GM18951 (cell line): ENCODE results near the gene PAX3.

ENCODE experiments used
- POLR2A ChIP-seq: IDR thresholded peaks from 4 replicates; pipeline ENCODE4 v1.6.1; 2011; ENCODE audit warnings: mild to moderate bottlenecking; ENCODE audit not compliant: insufficient read length, insufficient read depth; ENCODE audit errors: extremely low read depth
- in situ Hi-C: fragments of 300-500 bp; cut with MboI; formaldehyde crosslinking; loops from one replicate; pipeline ENCODE4 v1.12.0; 2022; ENCODE audit warnings: low sequenced_read_pairs, mixed read lengths, inconsistent platforms; ENCODE audit not compliant: unreplicated experiment

The PAX3 gene

DNA sequence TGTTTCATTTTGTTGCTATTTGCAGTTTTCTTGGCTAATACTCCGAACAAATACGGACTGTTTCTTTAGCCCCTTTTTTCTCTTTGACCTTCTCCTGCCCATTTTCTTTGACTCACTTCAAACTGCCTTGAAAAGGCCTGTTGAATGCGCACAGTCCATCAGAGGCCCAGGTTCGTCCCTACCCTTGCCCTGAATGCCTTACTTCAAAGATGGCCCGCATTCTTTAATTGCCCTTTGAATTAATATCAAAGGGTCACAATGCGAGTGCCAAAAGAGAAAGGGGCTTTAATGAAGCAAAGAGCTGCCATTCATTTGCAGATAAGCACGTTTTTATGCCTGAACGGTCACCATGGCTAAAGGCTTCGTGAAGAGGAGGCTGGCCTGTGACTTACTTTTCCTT, 29.7 kb downstream of the PAX3 start:
- in situ Hi-C loops, result no loop called here
- TF ChIP-seq POLR2A, result no peak

DNA sequence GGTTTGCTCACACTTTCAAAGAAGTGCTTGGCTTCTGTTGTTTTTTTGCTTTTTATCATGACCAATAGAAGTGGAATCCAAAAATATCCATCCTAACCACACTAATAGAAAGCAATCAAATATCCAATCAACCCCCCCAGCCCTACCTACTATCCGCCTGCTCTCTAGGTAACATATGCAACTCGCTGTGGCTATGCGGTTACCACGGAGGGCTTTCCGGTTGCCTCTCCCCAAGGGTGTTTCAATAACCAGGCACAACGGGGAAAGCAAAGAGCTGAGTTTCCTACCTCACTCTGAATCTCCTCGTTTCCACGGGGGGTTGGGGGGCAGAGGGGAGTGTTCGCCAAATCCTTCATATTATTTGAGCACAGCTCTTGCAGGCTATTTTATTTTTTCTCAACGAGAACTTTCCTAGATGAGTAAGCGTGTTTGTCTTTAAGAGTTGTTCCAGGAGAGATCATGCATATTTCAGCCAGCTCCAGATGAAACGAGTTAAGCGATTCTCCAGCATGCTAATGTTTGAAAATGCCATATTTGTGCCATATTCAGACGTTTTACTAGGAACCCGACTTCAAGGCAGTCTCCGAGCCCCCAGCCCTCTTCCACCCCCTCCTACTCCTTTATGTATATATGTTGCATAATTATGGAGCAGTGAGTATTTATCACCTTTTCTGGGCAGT, 30.3 kb downstream of the PAX3 start:
- in situ Hi-C loops, result no loop called here
- TF ChIP-seq POLR2A, result no peak

DNA sequence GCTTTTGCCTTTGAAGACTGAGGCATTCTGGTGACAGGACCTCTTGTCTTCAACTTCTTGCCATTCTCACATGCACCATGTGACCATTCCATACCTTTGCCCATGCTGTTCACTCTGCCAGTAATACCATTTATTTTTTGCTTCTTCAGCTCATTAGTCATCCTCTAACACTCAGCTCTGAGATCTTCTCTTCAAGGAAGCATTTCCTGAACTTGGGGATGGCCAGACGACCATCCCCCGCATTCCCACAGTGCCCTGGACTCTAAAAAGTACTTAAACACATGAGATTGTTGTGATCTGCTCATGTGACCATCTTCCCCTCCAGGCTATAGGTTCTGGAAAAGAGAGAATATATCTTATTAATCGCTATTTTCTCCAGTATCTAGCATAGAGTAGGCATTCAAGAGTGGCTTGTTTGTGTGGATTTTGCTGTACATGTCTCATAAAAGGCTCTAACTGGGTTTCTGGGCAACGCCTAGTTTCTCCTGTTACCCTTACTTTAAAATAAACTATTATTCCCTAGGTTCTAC, 33.9 kb downstream of the PAX3 start:
- no peak for TF ChIP-seq POLR2A
- in situ Hi-C loops, result no loop called here

DNA sequence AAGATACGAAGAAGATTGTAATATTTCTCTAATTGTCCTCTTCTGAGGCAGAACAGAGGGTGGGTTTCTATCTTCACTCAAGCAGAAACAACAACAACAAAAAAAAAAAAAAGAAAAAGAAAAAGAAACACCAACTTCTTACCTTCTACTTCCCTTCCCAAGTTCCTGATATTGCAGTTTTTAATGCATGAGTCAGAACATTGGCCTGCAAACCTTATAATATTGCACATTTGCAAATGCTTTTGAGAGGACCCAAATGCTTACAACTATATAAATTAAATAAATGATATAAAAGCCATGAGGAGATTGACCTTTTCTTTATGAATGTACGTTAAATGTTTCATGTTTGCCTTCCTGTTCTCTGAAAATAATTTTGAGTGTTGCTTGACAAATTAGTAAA, 37.3 kb downstream of the PAX3 start:
- in situ Hi-C loops, result no loop called here
- no peak for TF ChIP-seq POLR2A

DNA sequence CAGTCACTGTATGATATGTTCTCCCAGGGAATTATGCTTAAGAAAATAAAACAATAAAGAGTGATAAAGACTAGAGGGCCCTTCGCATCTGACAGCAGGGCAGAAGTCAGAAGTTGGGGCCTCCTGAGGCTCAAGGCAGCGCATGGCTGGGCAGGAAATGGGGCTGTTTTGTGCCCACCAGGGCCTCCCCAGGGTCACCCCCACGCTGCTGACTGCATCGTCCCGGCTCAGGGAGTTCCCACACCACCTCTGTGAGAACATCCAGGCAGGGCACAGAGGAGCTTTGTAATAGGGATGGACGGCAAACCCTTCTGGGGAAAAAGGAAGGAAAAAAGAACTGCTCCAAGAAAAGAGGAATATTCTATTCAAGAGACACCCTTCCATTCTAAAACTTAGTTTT, 41.2 kb downstream of the PAX3 start:
- no peak for TF ChIP-seq POLR2A
- in situ Hi-C loops, result no loop called here

DNA sequence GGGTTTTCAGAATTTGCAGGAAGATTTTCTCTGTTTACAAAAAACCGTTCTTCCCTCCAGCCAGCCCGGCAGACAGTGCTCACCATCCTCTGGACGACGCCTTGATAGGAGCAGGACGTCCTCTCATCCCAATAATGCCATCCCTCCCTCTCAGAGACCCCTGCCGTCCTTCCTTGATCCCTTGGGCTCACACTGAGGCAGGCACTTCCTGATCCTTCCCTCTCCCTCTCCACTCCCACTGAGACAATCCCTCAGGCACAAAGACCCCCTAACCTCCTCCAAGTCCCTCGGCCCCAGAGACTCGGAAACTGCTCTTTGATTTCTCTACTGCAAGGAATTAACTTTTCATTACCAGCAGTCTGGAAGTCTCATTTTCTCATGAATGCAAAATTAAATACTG, 42.5 kb downstream of the PAX3 start:
- in situ Hi-C loops, result no loop called here
- no peak for TF ChIP-seq POLR2A

DNA sequence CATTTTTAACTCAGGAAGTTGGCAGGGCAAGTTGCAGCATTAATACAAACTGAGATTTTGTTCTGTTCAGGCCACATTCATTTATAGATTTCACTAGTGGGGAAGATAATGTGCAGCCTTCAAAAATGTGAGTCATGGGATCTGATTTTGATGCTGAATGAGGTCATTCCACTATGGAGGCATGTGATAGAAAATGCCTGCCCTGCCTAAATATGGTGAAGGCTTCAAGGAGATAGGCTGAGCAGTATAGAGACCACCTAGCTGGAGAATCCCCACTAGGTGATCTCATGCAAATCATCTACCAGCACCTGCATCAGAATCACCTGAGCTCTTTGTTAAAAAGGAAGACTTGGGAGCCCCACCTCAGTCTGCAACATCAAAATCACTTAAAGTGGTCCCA, 43.7 kb downstream of the PAX3 start:
- TF ChIP-seq POLR2A, result no peak
- in situ Hi-C loops, result no loop called here

DNA sequence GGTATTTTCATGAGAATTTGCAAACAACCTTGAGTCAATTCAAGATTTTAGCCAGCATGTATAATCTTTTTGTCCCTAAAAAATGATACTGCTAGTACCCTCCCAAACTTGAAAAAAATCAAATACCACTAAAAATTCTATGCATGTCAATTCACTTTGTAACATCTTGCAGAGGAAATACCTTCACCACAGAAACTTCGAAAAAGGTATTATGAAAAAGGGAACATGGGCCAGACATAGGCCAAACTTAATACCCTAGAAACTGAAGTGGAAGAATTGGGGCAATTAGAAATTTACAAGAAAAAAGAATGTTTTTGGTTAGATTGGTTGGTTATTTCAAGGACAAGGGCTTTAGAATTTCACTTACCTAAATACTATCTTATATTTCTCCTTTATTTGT, 48.5 kb downstream of the PAX3 start:
- in situ Hi-C loops, result no loop called here

DNA sequence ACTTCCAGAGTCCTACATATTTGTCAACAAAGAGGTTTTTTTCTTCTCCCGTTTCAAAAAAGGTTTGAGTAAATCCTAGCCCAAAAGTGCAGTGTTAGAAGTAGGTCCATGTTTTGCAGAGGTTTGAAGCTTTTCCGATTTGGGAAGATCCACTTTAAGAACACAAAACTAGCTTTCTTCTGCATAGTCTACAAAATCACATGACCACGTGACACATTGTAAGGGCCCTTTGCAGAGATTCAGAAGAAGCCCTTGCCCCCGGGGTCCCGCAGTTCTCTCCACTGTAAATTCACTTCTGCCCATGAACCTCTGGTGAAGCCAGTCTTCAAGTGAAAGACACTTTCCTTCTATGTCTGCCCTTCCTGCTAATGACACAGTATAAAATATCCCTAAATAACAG, 49.4 kb downstream of the PAX3 start:
- no peak for TF ChIP-seq POLR2A
- in situ Hi-C loops, result no loop called here

More for the DNA sequence above, 48.5 kb downstream of the PAX3 start:
- no peak for TF ChIP-seq POLR2A

DNA sequence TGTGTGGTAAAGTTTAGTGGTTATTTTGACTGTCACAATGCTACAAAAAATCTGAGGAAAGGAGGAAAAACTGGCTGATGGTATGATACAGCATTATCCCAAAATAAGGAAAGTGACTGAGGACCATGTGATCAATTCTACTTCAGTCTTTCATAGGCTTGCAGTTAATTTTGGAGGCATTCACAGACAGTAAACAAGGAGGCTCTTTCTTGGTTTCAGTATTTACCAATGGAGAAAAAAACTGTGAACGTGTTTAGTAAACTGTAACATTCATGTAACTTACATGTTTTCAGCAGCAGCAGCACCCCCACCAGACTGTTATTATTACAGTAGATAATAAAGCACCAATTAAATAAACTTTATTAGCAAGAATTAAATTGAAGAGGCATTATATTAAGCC, 50.0 kb downstream of the PAX3 start:
- in situ Hi-C loops, result no loop called here

DNA sequence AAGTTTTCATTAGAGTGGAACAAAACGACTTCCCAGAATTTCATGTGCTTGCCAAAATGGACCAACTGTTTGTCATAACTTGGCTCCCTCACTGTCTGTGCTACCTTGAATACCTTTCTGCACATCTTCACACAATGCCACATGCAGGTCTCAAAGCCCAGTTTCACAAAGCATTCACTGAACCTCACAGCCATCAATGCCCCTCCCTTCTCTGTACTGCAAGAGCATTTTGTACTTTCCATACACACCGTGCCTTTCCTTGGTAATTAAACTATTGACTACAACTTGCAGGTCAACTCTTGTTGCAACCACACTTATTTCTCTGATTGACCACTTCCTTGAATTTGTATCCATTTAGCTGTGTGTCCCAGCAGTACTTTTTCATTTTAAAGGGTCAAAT, 50.5 kb downstream of the PAX3 start:
- TF ChIP-seq POLR2A, result no peak
- in situ Hi-C loops, result no loop called here

More for the DNA sequence above, 50.0 kb downstream of the PAX3 start:
- no peak for TF ChIP-seq POLR2A

DNA sequence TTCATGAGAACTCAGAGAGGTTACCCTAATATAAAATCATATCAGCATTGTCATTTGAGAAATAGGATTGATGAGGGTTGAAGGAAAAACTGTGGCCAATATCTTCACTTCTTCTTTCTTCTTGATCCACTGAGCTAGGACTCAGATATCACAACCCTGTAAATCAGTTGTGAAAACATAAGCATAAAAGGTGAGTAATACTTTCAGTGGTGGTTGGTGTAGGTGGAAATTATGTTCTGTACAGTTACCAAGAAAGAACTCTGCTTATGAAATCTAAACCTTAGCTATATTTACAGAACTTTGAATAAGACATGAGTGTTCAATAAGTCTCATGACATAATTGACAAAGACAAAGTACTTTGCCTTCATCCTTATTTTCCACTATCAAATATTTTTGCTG, 56.3 kb downstream of the PAX3 start:
- in situ Hi-C loops, result no loop called here
- TF ChIP-seq POLR2A, result no peak

DNA sequence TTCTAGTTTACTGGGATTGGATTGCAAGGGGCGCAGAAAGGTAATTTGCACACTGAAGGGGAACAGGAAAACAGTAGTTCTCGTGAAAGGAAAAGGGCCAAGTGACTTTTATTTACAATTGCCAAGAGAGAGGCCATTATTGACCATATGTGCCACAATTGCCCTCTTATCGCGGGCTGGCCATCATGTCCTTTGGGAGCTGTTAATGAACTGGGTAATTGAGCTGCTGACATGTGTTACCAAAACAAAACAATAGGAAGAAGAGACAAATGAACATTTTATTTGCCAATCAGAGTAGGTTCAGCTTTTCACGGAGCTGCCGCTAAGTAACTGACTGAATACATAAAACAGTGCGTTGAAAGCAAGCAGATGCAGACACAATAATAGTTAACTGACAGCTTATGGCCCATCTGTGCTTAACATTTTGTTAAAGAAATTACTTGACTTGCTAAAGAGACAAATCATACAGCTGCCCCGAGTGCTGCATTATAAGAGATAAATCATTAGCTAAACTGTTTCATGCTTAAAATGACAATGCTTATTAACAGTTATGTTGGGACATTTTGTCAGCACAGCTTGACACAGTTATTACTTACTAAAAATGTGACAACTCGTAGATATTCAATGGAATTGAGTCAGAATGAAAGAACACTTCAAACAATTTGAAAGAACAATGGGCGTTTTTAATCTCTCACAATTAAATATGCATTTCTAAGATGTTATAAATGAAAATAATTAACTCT, 57.5 kb downstream of the PAX3 start:
- in situ Hi-C loops, result no loop called here
- no peak for TF ChIP-seq POLR2A

DNA sequence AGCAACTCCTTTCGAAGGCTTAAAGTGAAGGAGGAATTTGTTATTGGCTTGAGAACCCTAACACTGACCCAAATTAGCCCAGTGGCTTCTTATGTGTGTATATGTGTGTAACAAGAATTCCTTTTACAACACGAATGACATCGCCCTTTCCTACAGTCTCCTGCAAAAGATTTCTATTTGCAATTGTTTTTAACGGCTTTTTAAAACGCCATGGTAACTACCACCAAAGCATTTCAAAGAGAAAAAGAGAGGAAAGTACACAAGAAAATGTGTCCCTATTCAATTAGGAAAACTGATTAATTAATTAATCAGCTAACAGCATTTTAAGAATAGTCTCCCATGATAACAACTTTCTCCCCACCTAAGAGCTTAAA, 58.1 kb downstream of the PAX3 start:
- no peak for TF ChIP-seq POLR2A
- in situ Hi-C loops, result no loop called here
